H9 (cell line): Measurements from ENCODE around the gene THSD7A. TPM values are rescaled to one million over a fixed set of nuclear protein-coding genes. Genes with fewer than 3 reads are reported as not detected.

Source experiments
- DNase-seq: peaks from one replicate; pipeline ENCODE4 v3.0.0-alpha.2; 2017
- H2AFZ ChIP-seq: one replicate; pipeline ENCODE4 v1.6.1; 2013; ENCODE audit warnings: mild to moderate bottlenecking, low read length, control low read depth, moderate library complexity
- H2AK5ac ChIP-seq: 2 replicates; pipeline ENCODE4 v1.6.1; 2013; ENCODE audit warnings: low read length, control low read depth, mixed read lengths; ENCODE audit not compliant: insufficient read length
- H2BK120ac ChIP-seq: one replicate; pipeline ENCODE4 v1.6.1; 2013; ENCODE audit warnings: low read depth, mild to moderate bottlenecking, low read length, control low read depth, inconsistent platforms; ENCODE audit not compliant: poor library complexity, severe bottlenecking
- H2BK12ac ChIP-seq: 2 replicates; pipeline ENCODE4 v1.6.1; 2013; ENCODE audit warnings: low read length, control low read depth, mixed read lengths, low read depth; ENCODE audit not compliant: insufficient read length
- H2BK15ac ChIP-seq: 2 replicates; pipeline ENCODE4 v1.6.1; 2013; ENCODE audit warnings: low read depth, low read length, control low read depth
- H2BK20ac ChIP-seq: one replicate; pipeline ENCODE4 v1.6.1; 2013; ENCODE audit warnings: low read depth, mild to moderate bottlenecking, low read length, control low read depth, inconsistent platforms; ENCODE audit not compliant: poor library complexity, severe bottlenecking
- H2BK5ac ChIP-seq: 2 replicates; pipeline ENCODE4 v1.6.1; 2013; ENCODE audit warnings: low read length, control low read depth, mixed read lengths; ENCODE audit not compliant: insufficient read length
- H3K14ac ChIP-seq: 2 replicates; pipeline ENCODE4 v1.6.1; 2013; ENCODE audit warnings: low read length, control low read depth; ENCODE audit not compliant: insufficient read depth
- H3K18ac ChIP-seq: 2 replicates; pipeline ENCODE4 v1.6.1; 2013; ENCODE audit warnings: low read depth, mild to moderate bottlenecking, mixed read lengths, low read length, control low read depth; ENCODE audit not compliant: insufficient read length
- H3K23ac ChIP-seq: 2 replicates; pipeline ENCODE4 v1.6.1; 2013; ENCODE audit warnings: low read length, control low read depth, mixed read lengths, low read depth; ENCODE audit not compliant: insufficient read length
- H3K23me2 ChIP-seq: 2 replicates; pipeline ENCODE4 v1.6.1; 2013; ENCODE audit warnings: low read depth, mild to moderate bottlenecking, mixed read lengths, low read length, control low read depth; ENCODE audit not compliant: insufficient read length, poor library complexity, severe bottlenecking
- H3K27ac ChIP-seq: 2 replicates; pipeline ENCODE4 v1.5.1; 2013; ENCODE audit warnings: low read length, control low read depth, mixed read lengths, low read depth; ENCODE audit not compliant: insufficient read length
- H3K27me3 ChIP-seq: 2 replicates; pipeline ENCODE4 v1.6.1; 2013; ENCODE audit warnings: low read length, control low read depth, inconsistent platforms; ENCODE audit not compliant: insufficient read depth
- H3K4ac ChIP-seq: 2 replicates; pipeline ENCODE4 v1.6.1; 2013; ENCODE audit warnings: low read depth, mild to moderate bottlenecking, control low read depth, inconsistent platforms, low read length, moderate library complexity
- H3K4me1 ChIP-seq: 2 replicates; pipeline ENCODE4 v1.6.1; 2013; ENCODE audit warnings: low read length, control low read depth, inconsistent platforms; ENCODE audit not compliant: insufficient read depth
- H3K4me2 ChIP-seq: 2 replicates; pipeline ENCODE4 v1.6.1; 2013; ENCODE audit warnings: low read length, control low read depth, mixed read lengths; ENCODE audit not compliant: insufficient read length, insufficient read depth
- H3K56ac ChIP-seq: 2 replicates; pipeline ENCODE4 v1.6.1; 2013; ENCODE audit warnings: low read depth, mild to moderate bottlenecking, mixed read lengths, low read length, control low read depth; ENCODE audit not compliant: insufficient read length
- H3K79me1 ChIP-seq: 2 replicates; pipeline ENCODE4 v1.6.1; 2013; ENCODE audit warnings: low read depth, mild to moderate bottlenecking, moderate library complexity, low read length, control low read depth, inconsistent platforms; ENCODE audit not compliant: insufficient read depth, poor library complexity, severe bottlenecking
- H3K79me2 ChIP-seq: 2 replicates; pipeline ENCODE4 v1.6.1; 2013; ENCODE audit warnings: low read length, control low read depth, inconsistent platforms; ENCODE audit not compliant: insufficient read depth
- H3K9ac ChIP-seq: 2 replicates; pipeline ENCODE4 v1.6.1; 2013; ENCODE audit warnings: low read length, control low read depth, mixed read lengths; ENCODE audit not compliant: insufficient read length; ENCODE audit errors: extremely low read depth
- H3K9me3 ChIP-seq: one replicate; pipeline ENCODE4 v1.6.1; 2013; ENCODE audit warnings: low read depth, low read length, inconsistent platforms; ENCODE audit not compliant: control insufficient read depth
- H3T11ph ChIP-seq: one replicate; pipeline ENCODE4 v1.6.1; 2013; ENCODE audit warnings: mild to moderate bottlenecking, low read length, control low read depth, inconsistent platforms
- H4K20me1 ChIP-seq: one replicate; pipeline ENCODE4 v1.6.1; 2013; ENCODE audit not compliant: control insufficient read depth, insufficient read length, insufficient read depth
- H4K5ac ChIP-seq: 2 replicates; pipeline ENCODE4 v1.6.1; 2013; ENCODE audit warnings: low read depth, mild to moderate bottlenecking, mixed read lengths, low read length, control low read depth; ENCODE audit not compliant: insufficient read length
- H4K8ac ChIP-seq: replicated peaks from 2 replicates; pipeline ENCODE4 v1.6.1; 2013; ENCODE audit warnings: low read length, control low read depth, mixed read lengths, low read depth; ENCODE audit not compliant: insufficient read length
- H4K91ac ChIP-seq: 2 replicates; pipeline ENCODE4 v1.6.1; 2013; ENCODE audit warnings: low read depth, mild to moderate bottlenecking, moderate library complexity, mixed read lengths, low read length, control low read depth; ENCODE audit not compliant: insufficient read length
- H3K27ac Mint-ChIP-seq, 3 experiments: 2 replicates in 2 of 3; 3 replicates in 1 of 3; pipeline ENCODE4 v1.8.0; 2020 to 2021; ENCODE audit warnings: mixed read lengths in 3 of 3, mild to moderate bottlenecking in 1 of 3, moderate library complexity in 1 of 3
- H3K27me3 Mint-ChIP-seq: 2 replicates; pipeline ENCODE4 v1.8.0; 2021; ENCODE audit warnings: low read depth, mild to moderate bottlenecking, moderate library complexity, mixed read lengths
- H3K36me3 Mint-ChIP-seq, 3 experiments: 2 replicates in 2 of 3; 3 replicates in 1 of 3; pipeline ENCODE4 v1.8.0; 2020 to 2021; ENCODE audit warnings: low read depth in 3 of 3, mixed read lengths in 3 of 3; ENCODE audit not compliant: insufficient read depth in 1 of 3
- H3K4me1 Mint-ChIP-seq, 2 experiments: 2 replicates each; pipeline ENCODE4 v1.8.0; 2020; ENCODE audit warnings: mixed read lengths in 2 of 2
- H3K4me3 Mint-ChIP-seq, 2 experiments: 2 replicates in 1 of 2; 3 replicates in 1 of 2; pipeline ENCODE4 v1.8.0; 2020 to 2021; ENCODE audit warnings: mild to moderate bottlenecking in 2 of 2, mixed read lengths in 2 of 2, moderate library complexity in 1 of 2
- H3K9me3 Mint-ChIP-seq, 2 experiments: 2 replicates in 1 of 2; 3 replicates in 1 of 2; pipeline ENCODE4 v1.8.0; 2020; ENCODE audit warnings: mild to moderate bottlenecking in 2 of 2, mixed read lengths in 2 of 2, moderate library complexity in 1 of 2
- WGBS: extraction: QIAGEN DNeasy Blood & Tissue Kit; methylation state at CpG from one replicate; pipeline ENCODE4 v1.1.7; 2013; ENCODE audit warnings: missing lambda C conversion rate, low lambda C conversion rate, mixed read lengths; ENCODE audit not compliant: insufficient read length; ENCODE audit errors: extremely low coverage; 5-methylcytosine and 5-hydroxymethylcytosine counted together
- total RNA-seq: library from RNA; stranded (reverse); gene quantifications from 2 replicates; pipeline ENCODE4 v1.2.1, GENCODE V29; 2021
- TF ChIP-seq, protein P1 (sequence below): fragments of 200-600 bp; sonication (generic); conservative IDR thresholded peaks from 3 replicates; pipeline ENCODE4 v1.8.0; 2021; ENCODE audit warnings: antibody characterized with exemption, mild to moderate bottlenecking

Gene THSD7A
- total RNA-seq, 1 experiment from 2014 or later, result 0.42 TPM

- no peak overlapping the region for H3K4me2 ChIP-seq
- no peak overlapping the region for H4K5ac ChIP-seq
- H3K23me2 ChIP-seq, result no peaks in the 10 kb centered on the region
- H2BK12ac ChIP-seq, result no peak overlapping the region
- no peak overlapping the region for H3K14ac ChIP-seq
- no peak for DNase-seq
- H4K91ac ChIP-seq, result no peak overlapping the region
- Mint-ChIP-seq H3K27ac (no peak overlapping the region), H3K36me3 (no peaks in the 10 kb centered on the region), H3K4me3 (no peak overlapping the region), H3K27me3 (peaks cover 2% of the 10 kb centered on the region; the same call in 1 of the 2 replicates), H3K4me1 (peaks cover 16 to 25% of the 10 kb centered on the region in 2 experiments), H3K9me3 (no peaks in the 10 kb centered on the region)
- H3K56ac ChIP-seq, result no peak overlapping the region
- no peaks in the 10 kb centered on the region for H3K79me1 ChIP-seq
- no peaks in the 10 kb centered on the region for H3K9me3 ChIP-seq
- no peak overlapping the region for H3K18ac ChIP-seq
- WGBS, result no CpG with 5 or more reads among the region's 10 CpGs
- no peak overlapping the region for H2BK20ac ChIP-seq
- no peak overlapping the region for H3K9ac ChIP-seq
- no peak overlapping the region for H4K8ac ChIP-seq
- no peak overlapping the region for H3T11ph ChIP-seq
- H3K27ac ChIP-seq, result no peak overlapping the region
- H2BK5ac ChIP-seq, result no peak overlapping the region
- TF ChIP-seq, protein P1, sequence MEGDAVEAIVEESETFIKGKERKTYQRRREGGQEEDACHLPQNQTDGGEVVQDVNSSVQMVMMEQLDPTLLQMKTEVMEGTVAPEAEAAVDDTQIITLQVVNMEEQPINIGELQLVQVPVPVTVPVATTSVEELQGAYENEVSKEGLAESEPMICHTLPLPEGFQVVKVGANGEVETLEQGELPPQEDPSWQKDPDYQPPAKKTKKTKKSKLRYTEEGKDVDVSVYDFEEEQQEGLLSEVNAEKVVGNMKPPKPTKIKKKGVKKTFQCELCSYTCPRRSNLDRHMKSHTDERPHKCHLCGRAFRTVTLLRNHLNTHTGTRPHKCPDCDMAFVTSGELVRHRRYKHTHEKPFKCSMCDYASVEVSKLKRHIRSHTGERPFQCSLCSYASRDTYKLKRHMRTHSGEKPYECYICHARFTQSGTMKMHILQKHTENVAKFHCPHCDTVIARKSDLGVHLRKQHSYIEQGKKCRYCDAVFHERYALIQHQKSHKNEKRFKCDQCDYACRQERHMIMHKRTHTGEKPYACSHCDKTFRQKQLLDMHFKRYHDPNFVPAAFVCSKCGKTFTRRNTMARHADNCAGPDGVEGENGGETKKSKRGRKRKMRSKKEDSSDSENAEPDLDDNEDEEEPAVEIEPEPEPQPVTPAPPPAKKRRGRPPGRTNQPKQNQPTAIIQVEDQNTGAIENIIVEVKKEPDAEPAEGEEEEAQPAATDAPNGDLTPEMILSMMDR, result peak; percentile 82
- no peaks in the 10 kb centered on the region for H4K20me1 ChIP-seq
- H2BK120ac ChIP-seq, result no peak overlapping the region
- H3K79me2 ChIP-seq, result no peaks in the 10 kb centered on the region
- no peak overlapping the region for H3K23ac ChIP-seq
- H3K4ac ChIP-seq, result no peak overlapping the region
- H2AFZ ChIP-seq, result peak overlapping the region; percentile 78
- H3K27me3 ChIP-seq, result no peaks in the 10 kb centered on the region
- peaks cover 2% of the 10 kb centered on the region; the same call in 1 of the 2 replicates for H3K4me1 ChIP-seq
- H2BK15ac ChIP-seq, result no peak overlapping the region
- no peak overlapping the region for H2AK5ac ChIP-seq
Measured at GRCh38 chr7:11343818-11344413, 488.1 kb downstream of the THSD7A start.
